Measurements from ENCODE around the gene RNF217. TPM values are rescaled to one million over a fixed set of nuclear protein-coding genes. Genes with fewer than 3 reads are reported as not detected.

Gene RNF217
- total and polyA plus RNA-seq, 7 donors, result 2.3 to 22.5 (median 11.5) TPM

- no peak overlapping the region for H3K4me3 ChIP-seq
- H3K4me1 ChIP-seq, result no peaks in the 10 kb centered on the region
- H3K27me3 ChIP-seq (ENCODE audit: insufficient read depth in 3 of 3, low read length in 2 of 3), result no peaks in the 10 kb centered on the region
- H3K36me3 ChIP-seq (ENCODE audit: insufficient read depth in 1 of 2, low read depth in 1 of 2), result no peaks in the 10 kb centered on the region
- DNase-seq (no peak), ATAC-seq (no peak)
- 65 to 84% (median 80%) methylated on average over 2 of the region's 2 CpGs for WGBS, 3 donors
- TF ChIP-seq CTCF (IDR thresholded peaks at IDR 0.05), result no peak
- no peaks in the 10 kb centered on the region for H3K9me3 ChIP-seq
- intact Hi-C loops (cut with DNase I), result no loop called here
- H3K27ac ChIP-seq, result no peak overlapping the region
These were observed 175.8 kb downstream of the RNF217 start for GRCh38 chr6:125138083-125138482.

GRCh38 chr6:125140808-125141207 lies 178.6 kb downstream of the RNF217 start:
- TF ChIP-seq CTCF (IDR thresholded peaks at IDR 0.05), result no peak
- Histone ChIP-seq H3K4me1 (no peaks in the 10 kb centered on the region), H3K27ac (no peak overlapping the region), H3K36me3 (ENCODE audit: insufficient read depth in 1 of 2, low read depth in 1 of 2) (no peaks in the 10 kb centered on the region), H3K27me3 (ENCODE audit: insufficient read depth in 3 of 3, low read length in 2 of 3) (no peaks in the 10 kb centered on the region), H3K9me3 (no peaks in the 10 kb centered on the region), H3K4me3 (no peak overlapping the region)
- ATAC-seq (no peak), DNase-seq (no peak)
- intact Hi-C loops (cut with DNase I), result no loop called here

Other genes with a start within 250 kb of the RNF217 start
- gene TPD52L1, start 191.3 kb downstream of the RNF217 start, total RNA-seq, result 100 to 1,000 TPM; 106 to 150 (median 136) TPM
- gene TPD52L1, start 191.3 kb downstream of the RNF217 start, polyA plus RNA-seq, result 10 to 100 TPM; 51.8 to 98.6 (median 67.4) TPM